Hepatocyte (in vitro differentiated cells): ENCODE data around the gene OR10K1. TPM values are rescaled to one million over a fixed set of nuclear protein-coding genes. Genes with fewer than 3 reads are reported as not detected.

Source experiments
- DNase-seq: peaks from one replicate; pipeline ENCODE4 v3.0.0-alpha.2; 2016; ENCODE audit warnings: low spot score
- H2AFZ ChIP-seq: fragments of 200-600 bp; sonication (generic); 2 replicates; pipeline ENCODE4 v1.6.0; 2016; ENCODE audit warnings: antibody characterized with exemption, mild to moderate bottlenecking
- H3K27ac ChIP-seq: fragments of 200-600 bp; sonication (generic); 2 replicates; pipeline ENCODE4 v1.5.1; 2016; ENCODE audit warnings: mild to moderate bottlenecking
- H3K27me3 ChIP-seq: fragments of 200-600 bp; sonication (generic); 2 replicates; pipeline ENCODE4 v1.6.1; 2016
- H3K36me3 ChIP-seq: fragments of 200-600 bp; sonication (generic); replicated peaks from 2 replicates; pipeline ENCODE4 v1.5.1; 2016; ENCODE audit warnings: low read depth; ENCODE audit not compliant: insufficient read depth
- H3K4me1 ChIP-seq: fragments of 200-600 bp; sonication (generic); 2 replicates; pipeline ENCODE4 v1.5.1; 2016; ENCODE audit warnings: mild to moderate bottlenecking, moderate library complexity; ENCODE audit not compliant: insufficient read depth
- H3K4me2 ChIP-seq: fragments of 200-600 bp; sonication (generic); 2 replicates; pipeline ENCODE4 v1.6.0; 2016
- H3K4me3 ChIP-seq: fragments of 200-600 bp; sonication (generic); 2 replicates; pipeline ENCODE4 v1.5.1; 2016; ENCODE audit warnings: mild to moderate bottlenecking
- H3K79me2 ChIP-seq: fragments of 200-600 bp; sonication (generic); 2 replicates; pipeline ENCODE4 v1.6.0; 2017; ENCODE audit warnings: mild to moderate bottlenecking
- H3K9me2 ChIP-seq: fragments of 200-600 bp; sonication (generic); replicated peaks from 2 replicates; pipeline ENCODE4 v1.6.0; 2017; ENCODE audit warnings: mild to moderate bottlenecking; ENCODE audit not compliant: insufficient read depth
- H3K9me3 ChIP-seq: fragments of 200-600 bp; sonication (generic); 2 replicates; pipeline ENCODE4 v1.5.1; 2016; ENCODE audit warnings: low read depth, mild to moderate bottlenecking
- H4K20me1 ChIP-seq: fragments of 200-600 bp; sonication (generic); 2 replicates; pipeline ENCODE4 v1.6.0; 2016; ENCODE audit warnings: mild to moderate bottlenecking; ENCODE audit not compliant: insufficient read depth, poor library complexity, severe bottlenecking
- CTCF ChIP-seq: fragments of 200-600 bp; sonication (generic); IDR thresholded peaks from 2 replicates; pipeline ENCODE4 v1.5.1; 2016; ENCODE audit warnings: antibody characterized with exemption, mild to moderate bottlenecking; ENCODE audit not compliant: poor library complexity
- EZH2 ChIP-seq: fragments of 200-600 bp; sonication (generic); IDR thresholded peaks from 2 replicates; pipeline ENCODE4 v1.6.1; 2016; ENCODE audit warnings: antibody characterized with exemption, mild to moderate bottlenecking, borderline replicate concordance
- EZH2phosphoT487 ChIP-seq: fragments of 200-600 bp; sonication (generic); IDR thresholded peaks from one replicate; pipeline ENCODE4 v1.6.1; 2018; ENCODE audit warnings: antibody characterized with exemption, mild to moderate bottlenecking, low read depth, moderate library complexity; ENCODE audit not compliant: unreplicated experiment, severe bottlenecking
- WGBS: methylation state at CpG from one replicate; pipeline ENCODE4 v1.1.6; 2016; ENCODE audit warnings: low lambda C conversion rate; ENCODE audit errors: missing lambda C conversion rate; 5-methylcytosine and 5-hydroxymethylcytosine counted together
- polyA plus RNA-seq: library from polyadenylated mRNA; unstranded; fragments of >200 nt; fragmentation: Nextera tagmentation; extraction: Ambion mirVana; gene quantifications from 2 replicates; pipeline ENCODE4 v1.2.1, GENCODE V29; 2016
- total RNA-seq: library from RNA; depleted of rRNA; stranded (reverse); fragments of >200 nt; gene quantifications from 2 replicates; pipeline ENCODE4 v1.2.3, GENCODE V29; 2014

The OR10K1 gene
- total RNA-seq (not detected in 2 replicates), polyA plus RNA-seq (not detected in 2 replicates)

GRCh38 chr1:158461534-158461933 lies at the start of gene OR10K1:
TSS of gene OR10K1 (plus strand) at chr1:158461834. CDS start at chr1:158465562, 3,728 bp downstream.
- Histone ChIP-seq H3K4me3 (no peak within 1 kb of the TSS), H3K36me3 (no peaks in the 10 kb centered on the region), H3K27ac (no peak within 1 kb of the TSS), H3K9me3 (no peaks in the 10 kb centered on the region), H2AFZ (no peak within 1 kb of the TSS), H3K9me2 (no peaks in the 10 kb centered on the region), H4K20me1 (no peaks in the 10 kb centered on the region), H3K79me2 (no peaks in the 10 kb centered on the region), H3K4me1 (no peaks in the 10 kb centered on the region), H3K4me2 (no peak within 1 kb of the TSS), H3K27me3 (no peaks in the 10 kb centered on the region)
- WGBS = 84% methylated on average over 2 of the region's 2 CpGs
- no peak for DNase-seq
- TF ChIP-seq CTCF = no peak
- TF ChIP-seq EZH2phosphoT487 = no peak

- 86% methylated on average over 4 of the region's 4 CpGs for WGBS
- Histone ChIP-seq H3K27ac (no peak overlapping the region), H3K4me2 (no peak overlapping the region), H3K4me3 (no peak overlapping the region), H3K4me1 (no peaks in the 10 kb centered on the region), H3K36me3 (no peaks in the 10 kb centered on the region), H3K27me3 (no peaks in the 10 kb centered on the region), H3K79me2 (no peaks in the 10 kb centered on the region), H3K9me2 (no peaks in the 10 kb centered on the region), H3K9me3 (no peaks in the 10 kb centered on the region), H4K20me1 (no peaks in the 10 kb centered on the region), H2AFZ (no peak overlapping the region)
- no peak for DNase-seq
- TF ChIP-seq EZH2 (no peak), CTCF (no peak)
These were observed 46.8 kb upstream of the OR10K1 start for GRCh38 chr1:158414651-158415345.

GRCh38 chr1:158417586-158417985 lies 44.0 kb upstream of the OR10K1 start:
- Histone ChIP-seq H3K9me3 (no peaks in the 10 kb centered on the region), H3K4me2 (no peak overlapping the region), H2AFZ (no peak overlapping the region), H3K79me2 (no peaks in the 10 kb centered on the region), H4K20me1 (no peaks in the 10 kb centered on the region), H3K9me2 (no peaks in the 10 kb centered on the region), H3K36me3 (no peaks in the 10 kb centered on the region), H3K27me3 (no peaks in the 10 kb centered on the region), H3K27ac (no peak overlapping the region), H3K4me3 (no peak overlapping the region), H3K4me1 (no peaks in the 10 kb centered on the region)
- DNase-seq = no peak
- no peak for TF ChIP-seq EZH2phosphoT487
- no peak for TF ChIP-seq EZH2
- TF ChIP-seq CTCF = no peak

GRCh38 chr1:158422212-158422611 lies 39.4 kb upstream of the OR10K1 start:
- H3K4me2 ChIP-seq = no peak overlapping the region
- TF ChIP-seq EZH2phosphoT487 (no peak), CTCF (no peak), EZH2 (no peak)
- peaks cover 2% of the 10 kb centered on the region for H3K9me2 ChIP-seq
- H3K27me3 ChIP-seq = no peaks in the 10 kb centered on the region
- no peaks in the 10 kb centered on the region for H3K79me2 ChIP-seq
- H2AFZ ChIP-seq = no peak overlapping the region
- H3K27ac ChIP-seq = no peak overlapping the region
- no peaks in the 10 kb centered on the region for H4K20me1 ChIP-seq
- no peak for DNase-seq
- H3K4me3 ChIP-seq = no peak overlapping the region
- no peaks in the 10 kb centered on the region for H3K36me3 ChIP-seq
- H3K4me1 ChIP-seq = no peaks in the 10 kb centered on the region
- no peaks in the 10 kb centered on the region for H3K9me3 ChIP-seq
